ENCODE results near the gene PRSS57.
"Not testable (repeated sequence)": the region's sequence is repeated elsewhere in the genome, so short reads cannot be mapped to it uniquely, and the experiment has no call there.

Gene PRSS57

GRCh38 chr19:674282-675151 lies 20.7 kb downstream of the PRSS57 start:
- no peak for DNase-seq (ENCODE audit: low read depth, low spot score)

- DNase-seq (ENCODE audit: low read depth, low spot score) = no peak
Measured at GRCh38 chr19:670609-671075, 24.6 kb downstream of the PRSS57 start.

GRCh38 chr19:668675-669434 lies 26.4 kb downstream of the PRSS57 start:
- not testable (repeated sequence) for DNase-seq (ENCODE audit: low read depth, low spot score)

GRCh38 chr19:666985-667573 lies 28.2 kb downstream of the PRSS57 start:
- DNase-seq (ENCODE audit: low read depth, low spot score) = not testable (repeated sequence)

GRCh38 chr19:664913-665443 lies 30.3 kb downstream of the PRSS57 start:
- peak; percentile 68 for DNase-seq (ENCODE audit: low read depth, low spot score)

- DNase-seq (ENCODE audit: low read depth, low spot score) = no peak
Measured at GRCh38 chr19:663682-664117, 31.6 kb downstream of the PRSS57 start.

- peak; percentile 94 for DNase-seq (ENCODE audit: low read depth, low spot score)
Measured at GRCh38 chr19:662962-663681, 32.1 kb downstream of the PRSS57 start, which contains the start of gene RNF126. Gene RNF126, minus strand, starts transcription at chr19:663214. Its CDS starts 93 bp downstream, at chr19:663121.

GRCh38 chr19:662207-662961 lies 32.9 kb downstream of the PRSS57 start:
- DNase-seq (ENCODE audit: low read depth, low spot score) = peak; percentile 60

GRCh38 chr19:661427-662196 lies 33.6 kb downstream of the PRSS57 start:
- DNase-seq (ENCODE audit: low read depth, low spot score) = no peak

- DNase-seq (ENCODE audit: low read depth, low spot score) = no peak
Measured at GRCh38 chr19:660793-661426, 34.3 kb downstream of the PRSS57 start.

- DNase-seq (ENCODE audit: low read depth, low spot score) = no peak
Measured at GRCh38 chr19:658916-659839, 36.1 kb downstream of the PRSS57 start.

GRCh38 chr19:658059-658839 lies 37.0 kb downstream of the PRSS57 start:
- DNase-seq (ENCODE audit: low read depth, low spot score) = no peak

GRCh38 chr19:657611-658010 lies 37.6 kb downstream of the PRSS57 start:
- DNase-seq (ENCODE audit: low read depth, low spot score) = no peak

GRCh38 chr19:656751-657559 lies 38.3 kb downstream of the PRSS57 start:
- no peak for DNase-seq (ENCODE audit: low read depth, low spot score)

- DNase-seq (ENCODE audit: low read depth, low spot score) = no peak
Measured at GRCh38 chr19:655691-656090, 39.6 kb downstream of the PRSS57 start.

GRCh38 chr19:653425-653824 lies 41.8 kb downstream of the PRSS57 start:
- no peak for DNase-seq (ENCODE audit: low read depth, low spot score)
